Right lobe of liver (tissue), 6 donors: ENCODE results near the gene AMBRA1. TPM values are rescaled to one million over a fixed set of nuclear protein-coding genes. Genes with fewer than 3 reads are reported as not detected.

Source experiments
- ATAC-seq, 4 donors: fragments of 200-7000 bp; cut with Tn5 transposase; one replicate each; pipeline ENCODE4 v1.9.1; 2020; ENCODE audit warnings: mild to moderate bottlenecking in 4 of 4, moderate library complexity in 4 of 4
- DNase-seq, 3 donors: peaks; one replicate each; pipeline ENCODE4 v3.0.0-alpha.2; 2020
- H3K27ac ChIP-seq, 3 donors: fragments of 200-600 bp; one replicate each; pipeline ENCODE4 v1.8.0; 2022
- H3K27me3 ChIP-seq, 2 donors: fragments of 200-600 bp; one replicate each; pipeline ENCODE4 v1.8.0; 2022
- H3K36me3 ChIP-seq, 4 donors: fragments of 200-600 bp; sonication (generic) in 1 of 4; one replicate each; pipeline versions ENCODE4 v1.5.1 to v1.8.0; 2017 to 2022; ENCODE audit warnings: control low read depth in 1 of 4
- H3K4me1 ChIP-seq, 4 donors: fragments of 200-600 bp; sonication (generic) in 1 of 4; one replicate each; pipeline versions ENCODE4 v1.5.1 to v1.8.0; 2017 to 2022; ENCODE audit warnings: control low read depth in 1 of 4
- H3K4me3 ChIP-seq, 3 donors: fragments of 200-600 bp; one replicate each; pipeline ENCODE4 v1.8.0; 2022
- H3K9me3 ChIP-seq, 4 donors: fragments of 200-600 bp; sonication (generic) in 1 of 4; one replicate each; pipeline versions ENCODE4 v1.5.1 to v1.8.0; 2017 to 2022; ENCODE audit warnings: control low read depth in 1 of 4
- POLR2A ChIP-seq: fragments of 450-650 bp; IDR thresholded peaks from one replicate; pipeline ENCODE4 v1.6.1; 2017; ENCODE audit warnings: antibody characterized with exemption, mild to moderate bottlenecking
- WGBS: methylation state at CpG from one replicate; pipeline ENCODE4 v1.1.6; 2018; ENCODE audit warnings: low coverage, low lambda C conversion rate; ENCODE audit not compliant: insufficient coverage; ENCODE audit errors: missing lambda C conversion rate; 5-methylcytosine and 5-hydroxymethylcytosine counted together
- intact Hi-C, 2 donors: fragments of 100-400 bp; cut with DNase I; formaldehyde crosslinking; loops; one replicate each; pipeline versions ENCODE4 v1.11.2 to v1.14.1; 2022
- total RNA-seq, 6 experiments: library from RNA; depleted of rRNA in 2 of 6; stranded (reverse); fragments of >200 nt in 2 of 6; fragmentation: NEBNext Ultra II Directional in 3 of 6; extraction: Animal tissue kit (Norgen Biotek cat#: 25700) in 3 of 6; gene quantifications; one replicate each; pipeline versions ENCODE4 v1.1.0 to v1.2.4, GENCODE V29; 2016 to 2023
- TF ChIP-seq, protein P1 (sequence below), 4 donors: fragments of 200-600 bp in 3 of 4; fragments of 450-650 bp in 1 of 4; IDR thresholded peaks; one replicate each; pipeline versions ENCODE4 v1.5.1 to v1.8.0; 2016 to 2022; ENCODE audit warnings: antibody characterized with exemption in 4 of 4, mild to moderate bottlenecking in 2 of 4
- donor health status: DM: no; HTN: yes; CAD: no.
- donor health status: DM: no; HTN: no; CAD: no.
- donor health status: DM: no; HTN: no; CAD: no.
- donor health status: DM: no; HTN: yes; CAD: no.
- donor health status: DM: no; HTN: yes; CAD: no.

Gene AMBRA1
- total RNA-seq, 6 experiments from 2014 or later, result 11.0 to 15.7 (median 13.6) TPM

DNA sequence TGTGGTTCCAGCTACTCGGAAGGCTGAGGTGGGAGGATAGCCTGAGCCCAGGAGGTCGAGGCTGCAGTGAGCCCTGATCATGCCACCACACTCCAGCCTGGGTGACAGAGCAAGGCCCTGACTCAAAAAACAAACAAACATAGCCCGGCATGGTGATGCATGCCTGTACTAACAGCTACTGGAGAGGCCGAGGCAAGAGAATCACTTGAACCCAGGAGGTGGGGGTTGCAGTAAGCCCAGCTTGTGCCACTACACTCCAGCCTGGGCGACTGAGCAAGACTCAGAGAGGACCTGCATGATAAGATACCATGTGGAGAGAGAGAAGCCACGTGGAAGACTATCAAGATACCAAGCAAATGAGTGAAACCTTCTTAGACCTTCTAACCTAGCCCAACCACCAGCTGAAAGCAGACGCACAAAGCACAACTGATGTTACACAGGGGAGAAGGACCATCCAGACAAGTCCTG, 36.1 kb downstream of the AMBRA1 start:
- Histone ChIP-seq H3K4me3 (no peak overlapping the region), H3K27me3 (no peaks in the 10 kb centered on the region), H3K27ac (no peak overlapping the region), H3K9me3 (no peaks in the 10 kb centered on the region), H3K36me3 (no peaks in the 10 kb centered on the region), H3K4me1 (peaks cover 0 to 38% (median 11%) of the 10 kb centered on the region in 4 donors)
- 53% methylated on average over 5 of the region's 7 CpGs for WGBS
- DNase-seq, result peak in 1 of 3 donors; percentile 41
- peak in 2 of 4 donors; percentile 19 to 62 for ATAC-seq
- TF ChIP-seq, protein P1, sequence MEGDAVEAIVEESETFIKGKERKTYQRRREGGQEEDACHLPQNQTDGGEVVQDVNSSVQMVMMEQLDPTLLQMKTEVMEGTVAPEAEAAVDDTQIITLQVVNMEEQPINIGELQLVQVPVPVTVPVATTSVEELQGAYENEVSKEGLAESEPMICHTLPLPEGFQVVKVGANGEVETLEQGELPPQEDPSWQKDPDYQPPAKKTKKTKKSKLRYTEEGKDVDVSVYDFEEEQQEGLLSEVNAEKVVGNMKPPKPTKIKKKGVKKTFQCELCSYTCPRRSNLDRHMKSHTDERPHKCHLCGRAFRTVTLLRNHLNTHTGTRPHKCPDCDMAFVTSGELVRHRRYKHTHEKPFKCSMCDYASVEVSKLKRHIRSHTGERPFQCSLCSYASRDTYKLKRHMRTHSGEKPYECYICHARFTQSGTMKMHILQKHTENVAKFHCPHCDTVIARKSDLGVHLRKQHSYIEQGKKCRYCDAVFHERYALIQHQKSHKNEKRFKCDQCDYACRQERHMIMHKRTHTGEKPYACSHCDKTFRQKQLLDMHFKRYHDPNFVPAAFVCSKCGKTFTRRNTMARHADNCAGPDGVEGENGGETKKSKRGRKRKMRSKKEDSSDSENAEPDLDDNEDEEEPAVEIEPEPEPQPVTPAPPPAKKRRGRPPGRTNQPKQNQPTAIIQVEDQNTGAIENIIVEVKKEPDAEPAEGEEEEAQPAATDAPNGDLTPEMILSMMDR (IDR thresholded peaks at IDR 0.05), result no peak
- TF ChIP-seq POLR2A, result no peak
- intact Hi-C loops, result no loop called here

DNA sequence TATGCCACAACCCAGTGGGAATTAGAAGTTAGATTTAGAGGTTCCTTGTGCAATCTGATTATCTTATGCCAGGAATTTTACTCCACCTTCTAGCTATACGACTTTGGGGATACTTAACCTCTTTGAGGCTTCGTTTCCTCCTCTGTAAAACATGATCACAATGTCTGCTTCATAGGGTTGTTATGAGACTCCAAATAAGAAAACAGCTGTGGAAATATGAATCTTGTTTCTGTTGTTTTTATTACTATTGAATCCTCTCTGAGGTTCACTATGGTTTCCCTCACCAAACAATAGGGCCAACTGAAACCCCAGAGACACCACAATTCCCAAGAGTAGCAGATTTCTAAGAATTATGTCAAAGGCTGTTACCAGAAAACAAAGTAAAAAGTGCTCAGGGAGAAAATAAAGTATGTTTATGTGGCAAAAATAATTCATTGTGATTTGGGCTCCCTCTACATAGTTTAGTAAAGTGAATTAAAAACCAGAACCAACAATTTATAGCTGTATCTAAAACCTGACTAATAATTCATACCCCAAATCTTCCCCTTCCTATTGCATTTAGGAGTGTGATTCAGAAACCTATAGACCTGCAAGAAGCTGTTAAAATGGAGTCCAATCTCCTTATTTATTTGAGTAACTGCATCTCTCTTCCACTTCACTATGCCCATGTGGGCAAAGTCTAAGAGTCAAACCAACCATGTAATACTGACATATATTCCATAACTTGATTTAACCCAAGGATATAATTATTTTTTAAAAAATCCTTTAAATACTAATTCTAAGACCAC, 38.4 kb downstream of the AMBRA1 start:
- H3K36me3 ChIP-seq, result no peaks in the 10 kb centered on the region
- TF ChIP-seq, protein P1 (IDR thresholded peaks at IDR 0.05), result no peak
- no peak for TF ChIP-seq POLR2A
- H3K4me1 ChIP-seq, result peaks cover 0 to 32% (median 7%) of the 10 kb centered on the region in 4 donors
- DNase-seq, result no peak
- WGBS, result 40% methylated on average over 2 of the region's 2 CpGs
- no peak overlapping the region for H3K27ac ChIP-seq
- H3K4me3 ChIP-seq, result no peak overlapping the region
- intact Hi-C loops, result no loop called here
- H3K9me3 ChIP-seq, result no peaks in the 10 kb centered on the region
- no peak for ATAC-seq
- no peaks in the 10 kb centered on the region for H3K27me3 ChIP-seq

DNA sequence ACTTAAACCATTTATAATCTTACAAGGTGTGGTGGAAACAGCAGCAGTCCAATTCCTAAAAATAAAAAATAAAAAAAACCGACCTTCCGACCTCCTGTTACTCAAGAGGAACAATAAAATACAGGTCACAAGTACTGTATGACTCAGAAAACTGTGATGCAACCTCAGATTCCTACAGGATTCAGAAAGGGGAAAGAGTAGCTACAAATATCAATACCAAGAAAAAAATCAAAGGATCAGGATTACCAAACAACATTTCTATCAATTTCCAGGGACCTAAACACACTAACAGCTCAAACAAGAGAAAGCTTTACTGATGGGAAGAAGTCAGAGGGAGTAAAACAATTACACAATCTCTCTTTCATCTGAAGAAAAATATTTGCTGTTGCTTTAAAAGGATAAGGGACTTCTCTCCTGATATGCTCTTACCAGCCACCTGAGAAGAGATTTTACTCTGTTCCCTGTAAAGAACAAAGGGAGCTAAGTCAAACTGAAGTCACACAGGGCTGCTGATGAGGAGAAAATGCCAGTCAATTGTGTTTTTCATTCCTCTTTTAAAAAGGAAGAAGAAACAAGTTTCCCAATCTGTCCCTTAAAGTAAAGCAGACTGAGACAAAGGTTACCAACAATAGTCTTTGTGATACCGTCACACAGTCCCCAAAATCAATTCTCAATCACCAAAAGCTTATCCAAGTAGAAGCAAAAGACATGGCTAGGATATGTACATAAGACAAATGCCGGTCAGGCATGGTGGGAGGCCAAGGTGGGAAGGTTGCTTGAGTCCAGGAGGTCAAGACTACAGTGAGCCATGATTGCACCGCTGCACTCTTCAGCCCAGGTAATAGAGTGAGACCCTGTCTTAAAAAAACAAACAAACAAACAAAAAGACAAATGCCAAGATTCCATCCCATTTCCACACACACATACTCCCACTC, 39.3 kb downstream of the AMBRA1 start:
- ATAC-seq (peak; percentile 81 to 89 (median 84)), DNase-seq (no peak)
- WGBS, result 28% methylated on average over 4 of the region's 5 CpGs
- Histone ChIP-seq H3K27me3 (no peaks in the 10 kb centered on the region), H3K36me3 (no peaks in the 10 kb centered on the region), H3K9me3 (no peaks in the 10 kb centered on the region), H3K4me1 (peaks cover 0 to 26% (median 7%) of the 10 kb centered on the region in 4 donors), H3K27ac (peak overlapping the region; percentile 32 to 52 (median 41)), H3K4me3 (no peak overlapping the region)
- intact Hi-C loops, result no loop called here
- TF ChIP-seq, protein P1 (IDR thresholded peaks at IDR 0.05), result no peak
- TF ChIP-seq POLR2A, result no peak

DNA sequence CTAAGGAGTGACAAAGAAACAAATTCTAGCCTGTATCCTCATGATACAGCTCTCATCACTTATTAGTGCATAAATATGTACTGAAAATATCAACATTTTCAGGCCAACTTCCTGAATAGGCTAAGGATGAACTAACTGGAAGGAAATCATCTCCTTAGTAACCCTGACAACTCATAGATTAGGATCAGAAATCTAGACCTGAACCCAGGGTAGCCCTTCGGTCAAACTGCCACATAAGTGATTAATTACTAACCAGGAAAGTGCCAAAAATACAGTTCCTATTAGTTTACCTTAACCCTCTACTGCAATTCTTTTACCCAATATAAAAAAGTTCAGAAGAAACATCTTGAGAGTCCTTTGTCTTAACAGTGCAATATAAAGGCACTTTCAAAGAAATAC, 40.0 kb downstream of the AMBRA1 start:
- intact Hi-C loops, result no loop called here
- Histone ChIP-seq H3K9me3 (no peaks in the 10 kb centered on the region), H3K27ac (peak overlapping the region; percentile 25 to 41 (median 32)), H3K27me3 (no peaks in the 10 kb centered on the region), H3K4me1 (peaks cover 0 to 26% (median 7%) of the 10 kb centered on the region in 4 donors), H3K36me3 (no peaks in the 10 kb centered on the region), H3K4me3 (no peak overlapping the region)
- no peak for DNase-seq
- ATAC-seq, result peak; percentile 26 to 67 (median 54)
- TF ChIP-seq, protein P1 (IDR thresholded peaks at IDR 0.05), result no peak
- no peak for TF ChIP-seq POLR2A
- WGBS, result 0% methylated on average over 1 of the region's 1 CpG
